ENCODE measurements around the gene CEP20. TPM values are rescaled to one million over a fixed set of nuclear protein-coding genes. Genes with fewer than 3 reads are reported as not detected.
"Not testable (repeated sequence)": the region's sequence is repeated elsewhere in the genome, so short reads cannot be mapped to it uniquely, and the experiment has no call there.

CEP20 gene
- total RNA-seq, 1 experiment from 2014 or later = 54.7 TPM

DNA sequence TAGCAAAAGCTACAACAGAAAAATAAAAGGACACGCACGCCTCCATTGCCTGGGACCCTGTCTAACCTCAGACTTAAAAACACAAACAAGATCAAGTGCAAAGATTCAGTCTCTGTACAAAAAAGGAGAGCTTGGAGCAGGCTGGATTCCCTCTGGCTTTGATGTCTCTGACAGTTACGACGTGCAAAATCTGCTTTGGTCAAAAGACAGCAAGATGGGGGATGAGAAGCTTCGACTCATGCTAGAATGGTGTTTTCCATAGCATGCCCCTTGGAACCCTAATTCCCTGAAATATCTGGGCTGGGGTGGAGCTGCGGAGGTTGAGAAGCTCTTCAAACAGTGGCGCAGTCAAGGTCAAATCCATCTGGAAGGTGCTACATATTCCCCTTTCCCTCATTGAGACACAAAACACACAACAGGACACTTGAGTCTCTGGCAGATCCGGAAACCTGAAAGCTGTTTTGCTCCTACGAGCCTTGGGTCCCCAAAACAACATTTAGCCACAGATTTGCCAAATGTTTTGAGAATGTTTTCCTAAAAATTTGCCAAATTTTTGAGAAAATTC, 40.7 kb downstream of the CEP20 start:
- no peaks in the 10 kb centered on the region for H3K4me1 Mint-ChIP-seq (ENCODE audit: insufficient read depth, unreplicated experiment)
- intact Hi-C loops (cut with micrococcal nuclease) = no loop called here
- H3K27me3 Mint-ChIP-seq (ENCODE audit: insufficient read depth, unreplicated experiment) = peaks cover 27% of the 10 kb centered on the region
- no TSS peak for BruUV-seq (replicated peaks)
- no peak for DNase-seq (ENCODE audit: unreplicated experiment)
- H3K36me3 Mint-ChIP-seq (ENCODE audit: insufficient read depth, unreplicated experiment) = no peaks in the 10 kb centered on the region
- ChIA-PET POLR2A (no interaction called here), CTCF (no interaction called here)
- H3K9me3 Mint-ChIP-seq (ENCODE audit: unreplicated experiment) = no peaks in the 10 kb centered on the region
- no peak for TF ChIP-seq CTCF (IDR thresholded peaks at IDR 0.05; ENCODE audit: unreplicated experiment)
- no peak overlapping the region for H3K4me3 Mint-ChIP-seq (ENCODE audit: unreplicated experiment)
- H3K27ac Mint-ChIP-seq (ENCODE audit: low read depth, unreplicated experiment) = no peak overlapping the region

GRCh38 chr16:15846510-15846909, 41.9 kb downstream of the CEP20 start:
- Mint-ChIP-seq H3K4me3 (ENCODE audit: unreplicated experiment) (no peak overlapping the region), H3K36me3 (ENCODE audit: insufficient read depth, unreplicated experiment) (no peaks in the 10 kb centered on the region), H3K27ac (ENCODE audit: low read depth, unreplicated experiment) (no peak overlapping the region), H3K27me3 (ENCODE audit: insufficient read depth, unreplicated experiment) (peaks cover 28% of the 10 kb centered on the region), H3K9me3 (ENCODE audit: unreplicated experiment) (no peaks in the 10 kb centered on the region), H3K4me1 (ENCODE audit: insufficient read depth, unreplicated experiment) (no peaks in the 10 kb centered on the region)
- CTCF ChIA-PET = interaction anchor here (0.8 kb wide), 1 partner anchor 140 kb away, joined by 3 read pairs; no protein-coding TSS in a partner anchor
- no TSS peak for BruUV-seq (replicated peaks)
- DNase-seq (ENCODE audit: unreplicated experiment) = no peak
- no peak for TF ChIP-seq CTCF (IDR thresholded peaks at IDR 0.05; ENCODE audit: unreplicated experiment)
- intact Hi-C loops (cut with micrococcal nuclease) = no loop called here
- POLR2A ChIA-PET = interaction anchor here (0.7 kb wide), 1 partner anchor 30 kb away, joined by 3 read pairs; no protein-coding TSS in a partner anchor

DNA sequence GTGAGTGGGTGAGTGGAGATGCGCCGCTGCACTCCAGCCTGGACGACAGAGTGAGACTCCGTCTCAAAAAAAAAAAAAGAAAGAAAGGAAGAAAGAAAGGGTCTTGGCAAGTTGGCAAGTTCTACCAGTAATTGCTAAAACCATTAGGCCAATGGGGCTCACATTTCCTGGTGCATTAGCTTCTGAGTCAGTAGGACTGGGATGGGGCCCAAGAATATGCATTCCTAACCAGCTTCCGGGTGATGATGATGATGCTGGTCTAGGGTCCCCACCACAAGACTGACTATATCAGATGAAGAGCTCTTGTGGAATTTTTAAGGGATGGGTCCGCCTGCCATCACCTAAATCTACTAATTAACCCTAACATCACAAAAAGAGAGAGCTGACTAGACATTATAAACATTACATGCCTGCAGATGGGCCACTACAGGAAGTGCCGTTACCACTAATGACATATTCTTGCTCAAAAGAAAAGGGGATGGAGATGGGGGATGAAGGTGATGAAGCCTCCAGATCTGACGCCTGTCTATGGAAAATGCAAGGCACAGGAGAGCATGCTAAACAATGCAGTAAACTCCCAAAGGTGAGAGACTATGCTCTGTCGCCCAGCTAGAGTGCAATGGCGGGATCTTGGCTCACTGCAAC, 44.6 kb downstream of the CEP20 start:
- TF ChIP-seq CTCF (IDR thresholded peaks at IDR 0.05; ENCODE audit: unreplicated experiment) = no peak
- Mint-ChIP-seq H3K4me1 (ENCODE audit: insufficient read depth, unreplicated experiment) (no peaks in the 10 kb centered on the region), H3K27me3 (ENCODE audit: insufficient read depth, unreplicated experiment) (peaks cover 28% of the 10 kb centered on the region), H3K27ac (ENCODE audit: low read depth, unreplicated experiment) (no peak overlapping the region), H3K9me3 (ENCODE audit: unreplicated experiment) (no peaks in the 10 kb centered on the region), H3K4me3 (ENCODE audit: unreplicated experiment) (no peak overlapping the region), H3K36me3 (ENCODE audit: insufficient read depth, unreplicated experiment) (no peaks in the 10 kb centered on the region)
- ChIA-PET POLR2A (interaction anchor here (0.6 kb wide), 1 partner anchor 19 kb away, joined by 3 read pairs; no protein-coding TSS in a partner anchor), CTCF (no interaction called here)
- BruUV-seq (replicated peaks) = no TSS peak
- DNase-seq (ENCODE audit: unreplicated experiment) = no peak
- intact Hi-C loops (cut with micrococcal nuclease) = no loop called here

DNA sequence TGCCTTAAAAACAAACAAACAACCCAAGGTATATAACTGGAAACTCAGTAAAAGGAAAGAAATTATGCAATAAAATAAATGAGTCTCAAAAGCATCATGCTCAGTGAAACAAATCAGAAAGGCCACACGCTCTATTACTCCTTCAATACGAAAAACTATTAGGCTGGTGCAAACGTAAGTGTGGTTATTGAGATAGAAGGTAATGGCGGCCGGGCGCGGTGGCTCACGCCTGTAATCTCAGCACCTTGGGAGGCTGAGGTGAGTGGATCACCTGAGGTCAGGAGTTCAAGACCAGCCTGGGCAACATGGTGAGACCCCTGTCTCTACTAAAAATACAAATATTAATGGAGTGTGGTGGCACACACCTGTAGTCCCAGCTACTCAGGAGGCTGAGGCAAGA, 49.2 kb downstream of the CEP20 start:
- H3K4me1 Mint-ChIP-seq (ENCODE audit: insufficient read depth, unreplicated experiment); H3K4me3 Mint-ChIP-seq (ENCODE audit: unreplicated experiment); BruUV-seq (replicated peaks); H3K9me3 Mint-ChIP-seq (ENCODE audit: unreplicated experiment); H3K36me3 Mint-ChIP-seq (ENCODE audit: insufficient read depth, unreplicated experiment); H3K27ac Mint-ChIP-seq (ENCODE audit: low read depth, unreplicated experiment); POLR2A ChIA-PET; DNase-seq (ENCODE audit: unreplicated experiment); intact Hi-C loops (cut with micrococcal nuclease): not testable (repeated sequence)
- H3K27me3 Mint-ChIP-seq (ENCODE audit: insufficient read depth, unreplicated experiment) = peaks cover 10% of the 10 kb centered on the region
- CTCF ChIA-PET = interaction anchor here (0.6 to 1.5 kb wide), 3 partner anchors 10 to 43 kb away, joined by 3 read pairs; no protein-coding TSS in a partner anchor

All from MCF 10A (cell line).